Epithelial cell of esophagus (primary cell): ENCODE results near the gene BMI1.

Experiments used
- DNase-seq: peaks from one replicate; pipeline ENCODE4 v3.0.0; 2010; ENCODE audit warnings: low read depth
- H3K4me3 ChIP-seq: 2 replicates; pipeline ENCODE4 v1.5.1; 2011; ENCODE audit warnings: mild to moderate bottlenecking, low read length, control low read depth
- TF ChIP-seq, protein P1 (sequence below): IDR thresholded peaks from 2 replicates; pipeline ENCODE4 v1.5.1; 2011; ENCODE audit warnings: low read depth, mild to moderate bottlenecking, low read length, control low read depth, inconsistent platforms; ENCODE audit not compliant: insufficient read depth; ENCODE audit errors: missing control alignments

The BMI1 gene

DNA sequence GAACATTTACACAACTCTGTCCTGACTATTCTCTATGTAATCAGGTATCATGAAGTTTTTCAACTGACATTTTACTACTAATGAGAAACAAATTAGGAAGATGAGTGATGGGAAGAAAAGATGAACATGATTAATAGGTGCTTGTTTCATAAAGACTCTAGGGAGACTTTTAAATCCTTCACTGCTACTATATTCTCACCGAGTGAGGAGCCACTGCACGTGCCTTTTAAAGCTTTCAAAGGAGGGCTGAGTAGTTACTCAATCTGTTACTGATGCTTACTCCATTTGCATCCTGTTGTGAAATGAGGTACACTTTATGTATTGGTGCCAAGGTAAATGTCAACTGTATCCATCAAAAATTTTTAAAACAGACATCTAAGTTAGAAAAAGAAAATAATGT lies 6.0 kb upstream of the BMI1 start:
- DNase-seq = peak; percentile 36
- no peak overlapping the region for H3K4me3 ChIP-seq
- TF ChIP-seq, protein P1, sequence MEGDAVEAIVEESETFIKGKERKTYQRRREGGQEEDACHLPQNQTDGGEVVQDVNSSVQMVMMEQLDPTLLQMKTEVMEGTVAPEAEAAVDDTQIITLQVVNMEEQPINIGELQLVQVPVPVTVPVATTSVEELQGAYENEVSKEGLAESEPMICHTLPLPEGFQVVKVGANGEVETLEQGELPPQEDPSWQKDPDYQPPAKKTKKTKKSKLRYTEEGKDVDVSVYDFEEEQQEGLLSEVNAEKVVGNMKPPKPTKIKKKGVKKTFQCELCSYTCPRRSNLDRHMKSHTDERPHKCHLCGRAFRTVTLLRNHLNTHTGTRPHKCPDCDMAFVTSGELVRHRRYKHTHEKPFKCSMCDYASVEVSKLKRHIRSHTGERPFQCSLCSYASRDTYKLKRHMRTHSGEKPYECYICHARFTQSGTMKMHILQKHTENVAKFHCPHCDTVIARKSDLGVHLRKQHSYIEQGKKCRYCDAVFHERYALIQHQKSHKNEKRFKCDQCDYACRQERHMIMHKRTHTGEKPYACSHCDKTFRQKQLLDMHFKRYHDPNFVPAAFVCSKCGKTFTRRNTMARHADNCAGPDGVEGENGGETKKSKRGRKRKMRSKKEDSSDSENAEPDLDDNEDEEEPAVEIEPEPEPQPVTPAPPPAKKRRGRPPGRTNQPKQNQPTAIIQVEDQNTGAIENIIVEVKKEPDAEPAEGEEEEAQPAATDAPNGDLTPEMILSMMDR = no peak

DNA sequence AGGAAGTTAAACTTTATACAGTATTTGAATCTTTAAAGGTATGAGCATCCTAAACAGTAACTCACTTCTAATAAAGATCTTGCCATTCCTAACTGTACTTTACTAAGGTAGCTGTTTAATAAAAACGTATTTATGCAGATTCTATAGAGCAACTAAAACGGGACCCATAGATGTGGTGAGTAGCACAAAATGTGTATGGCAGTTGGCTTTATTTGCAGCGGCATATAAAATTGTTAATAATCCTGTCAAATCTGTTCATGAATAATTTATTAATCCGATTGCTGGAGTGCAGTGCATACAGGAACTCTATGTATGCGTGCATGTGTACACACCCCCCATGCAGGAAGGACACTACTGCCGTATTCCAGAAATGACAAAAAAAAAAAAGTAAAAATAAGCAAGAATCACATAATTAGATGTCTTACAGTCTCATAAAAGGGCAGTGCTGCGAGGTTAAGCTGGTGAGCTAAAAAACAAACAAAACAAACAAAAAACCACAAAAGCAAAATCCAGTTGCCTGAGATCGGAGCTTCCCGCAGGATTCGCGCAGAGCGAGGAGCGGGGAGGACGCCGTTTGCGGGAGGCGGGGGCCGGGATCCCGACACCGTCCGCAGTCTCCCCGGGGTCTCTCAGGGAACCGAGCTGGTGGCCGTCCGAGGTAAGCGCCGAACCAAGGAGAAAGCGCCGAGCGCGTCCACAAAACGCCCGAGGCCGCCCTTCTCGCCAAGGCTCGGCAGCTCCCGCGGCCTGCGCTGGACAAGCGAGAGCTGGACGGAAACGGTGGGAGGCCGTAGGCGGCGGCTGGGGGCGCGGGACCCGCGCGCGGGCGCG lies 5.2 kb upstream of the BMI1 start:
- no peak for DNase-seq

DNA sequence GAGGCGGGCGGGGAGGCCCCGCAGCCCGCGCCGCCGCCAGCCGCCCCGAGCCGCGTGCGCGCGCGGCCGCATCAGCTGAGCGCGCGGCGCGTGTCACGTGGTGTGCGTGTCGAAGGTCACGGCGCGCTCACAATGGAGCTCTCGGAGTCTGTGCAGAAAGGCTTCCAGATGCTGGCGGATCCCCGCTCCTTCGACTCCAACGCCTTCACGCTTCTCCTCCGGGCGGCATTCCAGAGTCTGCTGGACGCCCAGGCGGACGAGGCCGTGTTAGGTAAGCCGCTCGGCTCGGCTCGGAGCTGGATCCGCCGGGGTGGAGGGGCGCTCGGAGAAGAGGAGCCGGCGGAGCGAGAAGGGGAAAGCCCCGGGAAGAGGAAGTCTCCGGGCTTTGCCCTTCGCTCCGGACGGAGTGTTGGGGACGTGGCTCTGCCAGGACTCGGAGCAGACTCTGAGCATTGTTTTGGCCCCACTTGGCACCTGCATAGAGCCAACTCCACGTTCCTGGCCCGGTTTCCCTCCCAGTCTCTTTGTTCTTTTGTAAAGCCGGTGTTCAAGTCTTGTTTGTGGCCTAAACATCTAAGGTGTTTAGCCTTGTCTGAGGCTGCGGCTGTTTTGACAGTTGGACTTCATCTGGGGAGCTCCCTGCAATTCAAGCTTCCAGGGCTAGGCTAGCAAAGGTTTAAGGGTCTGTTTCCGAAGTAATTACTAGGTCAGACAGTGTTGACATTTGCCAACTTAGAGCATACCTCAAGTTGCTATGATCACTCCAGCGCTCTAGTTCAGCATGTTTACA lies 4.4 kb upstream of the BMI1 start, which contains the start of gene COMMD3:
Gene COMMD3, plus strand, starts transcription at position 103 of the 790 bp plus-strand sequence. Its CDS starts 30 bp downstream, at position 133.
- peak within 1 kb of the TSS; percentile 62 for H3K4me3 ChIP-seq
- TF ChIP-seq, protein P1 = no peak

More for the DNA sequence above, 5.2 kb upstream of the BMI1 start:
- peak overlapping the region; percentile 62 for H3K4me3 ChIP-seq
- TF ChIP-seq, protein P1 = no peak

DNA sequence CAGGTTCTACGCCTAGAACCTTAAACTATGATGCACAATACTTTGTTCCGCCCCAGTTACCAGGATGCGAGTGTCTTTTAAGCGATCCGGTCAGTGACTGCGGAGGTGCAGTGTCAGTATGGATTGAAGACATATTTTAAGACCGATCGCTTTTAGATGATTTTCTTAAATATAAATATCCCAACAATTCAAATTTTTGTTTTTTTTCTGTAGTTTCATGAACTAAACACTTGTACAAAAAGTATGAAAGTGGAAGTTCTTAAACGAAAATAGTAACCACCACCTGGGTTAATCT lies 3.9 kb upstream of the BMI1 start:
- TF ChIP-seq, protein P1 = no peak
- DNase-seq = peak; percentile 79
- H3K4me3 ChIP-seq = peak overlapping the region; percentile 62

More for the DNA sequence above, 4.4 kb upstream of the BMI1 start, which contains the start of gene COMMD3:
- peak; percentile 88 for DNase-seq

DNA sequence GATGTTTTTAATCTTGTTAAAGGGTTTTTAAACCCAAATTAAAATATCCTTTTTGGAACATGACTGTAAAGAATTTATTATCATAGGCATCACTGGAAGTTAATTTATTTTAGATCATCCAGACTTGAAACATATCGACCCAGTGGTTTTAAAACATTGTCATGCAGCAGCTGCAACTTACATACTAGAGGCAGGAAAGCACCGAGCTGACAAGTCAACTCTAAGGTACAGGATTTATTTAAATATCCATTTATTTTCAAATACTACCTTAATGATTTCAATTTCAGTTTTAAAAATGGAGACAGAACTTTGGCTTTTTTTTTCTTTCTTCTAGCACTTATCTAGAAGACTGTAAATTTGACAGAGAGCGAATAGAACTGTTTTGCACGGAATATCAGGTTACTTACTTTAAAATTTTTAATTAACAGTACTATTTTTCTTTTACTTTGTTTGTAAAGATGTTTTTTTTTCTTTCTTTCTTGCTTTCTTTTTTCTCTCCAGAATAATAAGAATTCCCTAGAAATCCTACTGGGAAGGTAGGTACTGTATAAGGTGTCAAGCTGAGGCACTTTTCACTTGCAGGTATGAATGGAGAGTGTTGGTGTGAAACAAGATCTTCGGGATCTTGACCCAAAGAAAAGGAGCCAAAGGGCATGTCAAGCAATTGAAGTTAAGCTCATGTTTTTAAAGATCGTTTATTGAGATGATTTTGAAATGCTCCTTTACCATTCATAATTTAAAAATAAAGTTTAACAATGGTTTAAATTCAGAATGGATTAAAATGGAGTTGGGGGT lies 2.9 kb upstream of the BMI1 start:
- no peak overlapping the region for H3K4me3 ChIP-seq
- TF ChIP-seq, protein P1 = no peak
- DNase-seq = no peak

DNA sequence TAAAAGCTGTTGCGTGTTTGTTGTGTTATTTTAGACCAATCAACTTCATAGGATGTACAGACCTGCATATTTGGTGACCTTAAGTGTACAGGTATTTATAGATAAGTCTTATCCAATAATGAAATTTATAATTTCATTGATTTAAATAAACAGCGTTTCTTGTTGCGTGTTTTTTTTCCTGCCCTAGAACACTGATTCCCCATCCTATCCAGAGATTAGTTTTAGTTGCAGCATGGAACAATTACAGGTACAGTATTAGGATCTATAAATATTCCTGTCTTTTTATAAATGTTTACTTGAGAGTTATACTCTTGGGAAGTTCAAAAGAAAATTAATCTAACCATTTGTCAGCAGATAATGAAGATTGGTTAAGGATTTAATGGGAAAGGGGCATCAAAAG lies 2.1 kb upstream of the BMI1 start:
- no peak for DNase-seq
- no peak overlapping the region for H3K4me3 ChIP-seq
- TF ChIP-seq, protein P1 = no peak
